NCI-H2196 treated with DMSO at 0.1 percent for 48 hours (cell line): ENCODE results near the gene RFC2.
A peak's percentile ranks its signal among the peaks of the same experiment; 100 is the strongest.

ENCODE experiments used
- DNase-seq: peaks from one replicate; lab custom pipeline; 2025; ENCODE audit not compliant: unreplicated experiment; lab: John Stamatoyannopoulos, UW

RFC2 gene

GRCh38 chr7:74254129-74254857, at the start of gene RFC2:
Gene RFC2 (minus strand): TSS chr7:74254399. CDS start chr7:74254383, 16 bp downstream.
- peak; percentile 94 for DNase-seq

- no peak for DNase-seq
Measured at GRCh38 chr7:74302745-74303221, 48.6 kb upstream of the RFC2 start.

GRCh38 chr7:74300926-74301325, 46.7 kb upstream of the RFC2 start:
- no peak for DNase-seq

GRCh38 chr7:74299401-74299800, 45.2 kb upstream of the RFC2 start:
- no peak for DNase-seq

GRCh38 chr7:74297516-74298233, 43.5 kb upstream of the RFC2 start:
- no peak for DNase-seq

- DNase-seq, result no peak
Measured at GRCh38 chr7:74294191-74294998, 40.2 kb upstream of the RFC2 start.

GRCh38 chr7:74293577-74293908, 39.3 kb upstream of the RFC2 start:
- DNase-seq, result no peak

- DNase-seq, result no peak
Measured at GRCh38 chr7:74292757-74293576, 38.8 kb upstream of the RFC2 start.

GRCh38 chr7:74291535-74291934, 37.3 kb upstream of the RFC2 start:
- DNase-seq, result no peak

GRCh38 chr7:74290981-74291441, 36.8 kb upstream of the RFC2 start:
- no peak for DNase-seq

- no peak for DNase-seq
Measured at GRCh38 chr7:74290553-74290950, 36.4 kb upstream of the RFC2 start.

- DNase-seq, result no peak
Measured at GRCh38 chr7:74289659-74290552, 35.7 kb upstream of the RFC2 start.

GRCh38 chr7:74289018-74289658, 34.9 kb upstream of the RFC2 start, which contains the start of gene CLIP2:
Gene CLIP2 (plus strand): TSS chr7:74289407. CDS start chr7:74317547, 28,140 bp downstream.
- peak; percentile 41 for DNase-seq

GRCh38 chr7:74288034-74288881, 34.1 kb upstream of the RFC2 start:
- DNase-seq, result no peak

- DNase-seq, result no peak
Measured at GRCh38 chr7:74287303-74288033, 33.3 kb upstream of the RFC2 start.

- no peak for DNase-seq
Measured at GRCh38 chr7:74286131-74286530, 31.9 kb upstream of the RFC2 start.

GRCh38 chr7:74284781-74285259, 30.6 kb upstream of the RFC2 start:
- DNase-seq, result no peak
